GM23248 (cell line): Measurements from ENCODE around the gene GHR. TPM values are rescaled to one million over a fixed set of nuclear protein-coding genes. Genes with fewer than 3 reads are reported as not detected.

Experiments
- DNase-seq: peaks from one replicate; pipeline ENCODE4 v3.0.0-alpha.2; 2015
- H2AFZ ChIP-seq: fragments of 200-600 bp; sonication (generic); 2 replicates; pipeline ENCODE4 v1.6.1; 2016; ENCODE audit warnings: antibody characterized with exemption
- H3F3A ChIP-seq: fragments of 200-600 bp; sonication (generic); 2 replicates; pipeline ENCODE4 v1.6.1; 2016; ENCODE audit warnings: mild to moderate bottlenecking, antibody characterized with exemption, mixed run types; ENCODE audit not compliant: insufficient read depth
- H3K27ac ChIP-seq: fragments of 200-600 bp; sonication (generic); 2 replicates; pipeline ENCODE4 v1.5.1; 2016; ENCODE audit warnings: mild to moderate bottlenecking
- H3K27me3 ChIP-seq: fragments of 200-600 bp; sonication (generic); replicated peaks from 2 replicates; pipeline ENCODE4 v1.6.1; 2016; ENCODE audit warnings: mild to moderate bottlenecking; ENCODE audit not compliant: insufficient read depth
- H3K36me3 ChIP-seq: fragments of 200-600 bp; sonication (generic); 2 replicates; pipeline ENCODE4 v1.6.1; 2016; ENCODE audit warnings: low read depth, mild to moderate bottlenecking
- H3K4me1 ChIP-seq: fragments of 200-600 bp; sonication (generic); 2 replicates; pipeline ENCODE4 v1.6.1; 2016; ENCODE audit warnings: mild to moderate bottlenecking; ENCODE audit not compliant: insufficient read depth
- H3K4me2 ChIP-seq: fragments of 200-600 bp; sonication (generic); one replicate; pipeline ENCODE4 v1.6.1; 2016; ENCODE audit warnings: mild to moderate bottlenecking; ENCODE audit not compliant: unreplicated experiment
- H3K4me3 ChIP-seq: fragments of 200-600 bp; sonication (generic); 2 replicates; pipeline ENCODE4 v1.5.1; 2016; ENCODE audit warnings: mild to moderate bottlenecking
- H3K79me2 ChIP-seq: fragments of 200-600 bp; sonication (generic); 2 replicates; pipeline ENCODE4 v1.6.1; 2016; ENCODE audit warnings: mild to moderate bottlenecking; ENCODE audit not compliant: insufficient read depth
- H3K9ac ChIP-seq: fragments of 200-600 bp; sonication (generic); 2 replicates; pipeline ENCODE4 v1.6.1; 2016; ENCODE audit warnings: mild to moderate bottlenecking
- H3K9me2 ChIP-seq: fragments of 200-600 bp; sonication (generic); 2 replicates; pipeline ENCODE4 v1.6.1; 2016; ENCODE audit warnings: mixed run types, mild to moderate bottlenecking, moderate library complexity; ENCODE audit not compliant: insufficient read depth
- H3K9me3 ChIP-seq: fragments of 200-600 bp; sonication (generic); one replicate; pipeline ENCODE4 v1.6.1; 2017; ENCODE audit warnings: low read depth
- H4K20me1 ChIP-seq: fragments of 200-600 bp; sonication (generic); 2 replicates; pipeline ENCODE4 v1.6.0; 2016; ENCODE audit not compliant: insufficient read depth
- EZH2 ChIP-seq: fragments of 200-600 bp; sonication (generic); IDR thresholded peaks from 2 replicates; pipeline ENCODE4 v1.6.1; 2018; ENCODE audit warnings: antibody characterized with exemption, mild to moderate bottlenecking; ENCODE audit not compliant: insufficient read depth, poor library complexity, severe bottlenecking
- EZH2phosphoT487 ChIP-seq: fragments of 200-600 bp; sonication (generic); IDR thresholded peaks from 2 replicates; pipeline ENCODE4 v1.6.1; 2018; ENCODE audit warnings: antibody characterized with exemption, moderate library complexity, mild to moderate bottlenecking, low read depth; ENCODE audit not compliant: insufficient read depth
- WGBS, 2 experiments: methylation state at CpG; one replicate each; pipeline ENCODE4 v1.1.6; 2015 to 2017; ENCODE audit warnings: low lambda C conversion rate in 2 of 2, low coverage in 1 of 2; ENCODE audit errors: missing lambda C conversion rate in 2 of 2; 5-methylcytosine and 5-hydroxymethylcytosine counted together
- in situ Hi-C: fragments of 300-500 bp; cut with MboI; formaldehyde crosslinking; loops from 2 replicates; pipeline ENCODE4 v1.15.0; 2020
- polyA plus RNA-seq: library from polyadenylated mRNA; unstranded; fragments of >200 nt; fragmentation: Nextera tagmentation; extraction: Ambion mirVana; gene quantifications from 2 replicates; pipeline ENCODE4 v1.2.1, GENCODE V29; 2016
- total RNA-seq: library from RNA; depleted of rRNA; stranded (reverse); fragments of >200 nt; shearing (Covaris generic); gene quantifications from 2 replicates; pipeline ENCODE4 v1.2.3, GENCODE V29; 2014

GHR gene
- total and polyA plus RNA-seq, 2 experiments from 2014 or later = 0.64 to 1.5 TPM

DNA sequence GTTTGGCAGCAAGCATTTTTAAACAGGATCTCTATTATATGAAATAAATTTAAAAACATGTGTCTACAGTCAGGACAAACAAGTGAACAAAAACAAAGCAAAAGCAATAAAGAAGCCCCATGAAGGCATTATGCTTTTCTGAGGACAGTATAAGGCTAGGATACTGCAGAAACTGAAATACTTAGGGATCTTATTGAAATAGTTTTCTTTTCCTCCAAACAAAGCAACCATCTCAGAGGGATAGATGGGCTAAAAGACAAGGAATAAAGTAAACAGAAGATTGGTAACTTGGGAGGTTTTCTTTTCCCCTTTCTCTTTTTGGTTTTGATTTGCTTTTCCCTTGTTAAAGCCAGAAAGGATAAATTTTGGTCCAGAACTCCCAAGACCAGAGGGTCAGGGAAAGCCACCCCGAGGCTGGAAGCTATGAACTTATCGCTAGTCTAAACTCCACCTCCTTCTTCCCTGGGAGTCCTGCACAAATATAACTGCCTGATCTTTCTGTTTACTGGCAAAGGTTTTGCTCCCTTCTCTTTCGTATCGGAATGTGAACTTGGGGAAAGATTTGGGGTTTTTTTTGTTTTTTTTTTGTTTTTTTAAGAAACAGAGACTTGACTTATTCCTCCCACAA lies 164.0 kb downstream of the GHR start:
- no peak overlapping the region for H3K9ac ChIP-seq
- H3K4me2 ChIP-seq = no peak overlapping the region
- no peaks in the 10 kb centered on the region for H4K20me1 ChIP-seq
- H3K4me3 ChIP-seq = no peak overlapping the region
- no peaks in the 10 kb centered on the region for H3K79me2 ChIP-seq
- H2AFZ ChIP-seq = no peak overlapping the region
- TF ChIP-seq EZH2phosphoT487 = no peak
- TF ChIP-seq EZH2 = no peak
- peaks cover 20% of the 10 kb centered on the region for H3K27me3 ChIP-seq
- H3K9me2 ChIP-seq = no peaks in the 10 kb centered on the region
- no peaks in the 10 kb centered on the region for H3K9me3 ChIP-seq
- DNase-seq = no peak
- in situ Hi-C loops = loop anchor here (25.0 kb wide), 1 partner anchor 300 kb away; no protein-coding TSS in a partner anchor
- no peak overlapping the region for H3K27ac ChIP-seq
- no peaks in the 10 kb centered on the region for H3K4me1 ChIP-seq
- WGBS, 2 experiments = 90 to 91% methylated on average over 4 of the region's 4 CpGs
- no peaks in the 10 kb centered on the region for H3F3A ChIP-seq
- no peaks in the 10 kb centered on the region for H3K36me3 ChIP-seq

GRCh38 chr5:42590566-42590965 lies 167.3 kb downstream of the GHR start:
- Histone ChIP-seq H3K27ac (no peak overlapping the region), H3K9ac (no peak overlapping the region), H2AFZ (no peak overlapping the region), H3K4me3 (no peak overlapping the region), H3K79me2 (no peaks in the 10 kb centered on the region), H3F3A (no peaks in the 10 kb centered on the region), H3K9me2 (no peaks in the 10 kb centered on the region), H3K9me3 (no peaks in the 10 kb centered on the region), H3K27me3 (peaks cover 12% of the 10 kb centered on the region), H3K4me2 (no peak overlapping the region), H3K36me3 (no peaks in the 10 kb centered on the region), H3K4me1 (no peaks in the 10 kb centered on the region), H4K20me1 (no peaks in the 10 kb centered on the region)
- DNase-seq = no peak
- in situ Hi-C loops = loop anchor here (25.0 kb wide), 1 partner anchor 297 kb away; no protein-coding TSS in a partner anchor
- TF ChIP-seq EZH2phosphoT487 (no peak), EZH2 (no peak)

DNA sequence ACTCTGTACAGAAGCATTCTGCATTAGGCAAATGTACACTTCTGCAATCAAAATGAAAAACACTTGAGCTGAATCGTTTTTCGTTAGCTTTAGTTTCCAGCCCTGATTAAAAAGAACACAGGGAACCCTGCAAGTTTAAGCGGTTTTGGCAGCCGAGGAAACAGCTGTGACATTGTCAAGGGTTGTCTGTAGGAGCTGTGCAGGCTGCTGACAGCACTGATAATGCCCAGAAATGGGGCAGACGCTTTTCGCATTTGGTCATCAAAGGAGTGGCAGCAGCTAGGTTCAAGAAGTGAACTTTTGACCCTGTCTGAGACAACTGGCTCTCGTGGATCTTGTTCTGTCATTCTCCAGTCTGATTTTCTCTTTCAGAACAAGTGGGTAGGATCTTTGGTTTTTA lies 167.8 kb downstream of the GHR start:
- no peak for DNase-seq
- no peak overlapping the region for H3K4me2 ChIP-seq
- in situ Hi-C loops = loop anchor here (25.0 kb wide), 1 partner anchor 296 kb away; no protein-coding TSS in a partner anchor

GRCh38 chr5:42592401-42593140 lies 169.3 kb downstream of the GHR start:
- no peak overlapping the region for H3K4me3 ChIP-seq
- no peaks in the 10 kb centered on the region for H3K79me2 ChIP-seq
- H3K27ac ChIP-seq = no peak overlapping the region
- no peak for DNase-seq
- no peak overlapping the region for H2AFZ ChIP-seq
- WGBS, 2 experiments = 69 to 73% methylated on average over 5 of the region's 5 CpGs
- no peaks in the 10 kb centered on the region for H3F3A ChIP-seq
- in situ Hi-C loops = loop anchor here (25.0 kb wide), 1 partner anchor 295 kb away; no protein-coding TSS in a partner anchor
- no peaks in the 10 kb centered on the region; the same call in 1 of the 2 replicates for H3K27me3 ChIP-seq
- H4K20me1 ChIP-seq = no peaks in the 10 kb centered on the region
- H3K4me2 ChIP-seq = no peak overlapping the region
- no peaks in the 10 kb centered on the region for H3K9me2 ChIP-seq
- H3K4me1 ChIP-seq = no peaks in the 10 kb centered on the region
- no peaks in the 10 kb centered on the region for H3K36me3 ChIP-seq
- no peak overlapping the region for H3K9ac ChIP-seq
- TF ChIP-seq EZH2 = no peak
- no peak for TF ChIP-seq EZH2phosphoT487
- H3K9me3 ChIP-seq = no peaks in the 10 kb centered on the region

More for the DNA sequence above, 167.8 kb downstream of the GHR start:
- Histone ChIP-seq H2AFZ (no peak overlapping the region), H3K79me2 (no peaks in the 10 kb centered on the region), H3K9me2 (no peaks in the 10 kb centered on the region), H3K9me3 (no peaks in the 10 kb centered on the region), H3K27me3 (peaks cover 8% of the 10 kb centered on the region), H3K4me1 (no peaks in the 10 kb centered on the region), H3K9ac (no peak overlapping the region), H3K4me3 (no peak overlapping the region), H3K27ac (no peak overlapping the region), H3F3A (no peaks in the 10 kb centered on the region), H3K36me3 (no peaks in the 10 kb centered on the region), H4K20me1 (no peaks in the 10 kb centered on the region)
- 10 to 12% methylated on average over 7 of the region's 7 CpGs for WGBS, 2 experiments
- TF ChIP-seq EZH2 (no peak), EZH2phosphoT487 (no peak)
